ENCODE results near the gene TFB2M. TPM values are rescaled to one million over a fixed set of nuclear protein-coding genes. Genes with fewer than 3 reads are reported as not detected.
A peak's percentile ranks its signal among the peaks of the same experiment; 100 is the strongest.

Gene TFB2M
- total and polyA plus RNA-seq, 10 of the 15 experiments (the other 5 are each of a cell fraction or from before 2014, with no cell fraction given) = 25.2 to 66.0 (median 36.1) TPM

DNA sequence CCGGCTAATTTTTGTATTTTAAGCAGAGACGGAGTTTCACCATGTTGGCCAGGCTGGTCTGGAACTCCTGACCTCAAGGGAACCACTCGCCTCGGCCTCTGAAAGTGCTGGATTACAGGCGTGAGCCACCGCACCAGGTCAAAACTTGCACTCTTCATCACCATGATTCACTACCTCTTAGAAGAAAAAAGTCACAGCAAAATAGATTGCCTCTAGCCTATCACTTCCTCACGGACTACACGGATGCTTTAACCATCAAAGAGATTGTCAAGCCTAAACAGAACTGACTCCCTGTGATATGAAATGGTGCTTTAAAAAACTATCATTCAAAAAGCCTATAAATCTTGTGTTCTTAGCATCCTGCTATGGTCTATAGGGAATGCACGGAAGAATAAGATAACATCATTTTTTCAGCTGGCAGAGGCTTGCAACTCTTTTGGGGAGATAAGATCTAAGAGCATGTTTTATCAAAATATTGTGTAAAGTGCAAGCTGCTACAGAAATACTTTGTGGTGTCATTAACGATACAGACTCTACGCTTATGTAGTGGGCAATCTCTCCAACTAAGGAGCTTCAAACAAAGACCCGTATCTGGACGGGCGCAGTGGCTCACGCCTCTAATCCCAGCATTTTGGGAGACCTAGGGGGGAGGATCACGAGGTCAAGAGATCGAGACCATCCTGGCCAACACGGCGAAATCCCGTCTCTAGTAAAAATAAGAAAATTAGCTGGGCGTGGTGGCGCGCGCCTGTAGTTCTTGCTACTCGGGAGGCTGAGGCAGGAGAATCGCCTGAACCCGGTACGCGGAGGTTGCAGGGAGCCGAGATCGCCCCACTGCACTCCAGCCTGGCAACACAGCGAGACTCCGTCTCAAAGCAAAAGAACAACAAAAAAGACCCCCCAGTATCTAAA lies 966 bp downstream of the TFB2M start:
- ChIA-PET RAD21 (ENCODE audit: unreplicated experiment) (interaction anchor here (0.8 to 1.8 kb wide), 2 partner anchors 26 to 159 kb away, joined by 3 to 7 read pairs; no protein-coding TSS in a partner anchor), POLR2A (interaction anchor here (0.6 to 2.5 kb wide), 4 partner anchors 8 to 59 kb away, joined by 3 to 7 read pairs (median 3); partner anchors contain the start of gene SMYD3), SMC1A (ENCODE audit: uncharacterized antibody, unreplicated experiment) (interaction anchor here (2.1 kb wide), 1 partner anchor 34 kb away, joined by 4 read pairs; no protein-coding TSS in a partner anchor), CTCF (interaction anchor here (0.7 to 2.7 kb wide), 4 partner anchors 13 to 553 kb away, joined by 3 to 16 read pairs (median 4); no protein-coding TSS in a partner anchor)
- FAIRE-seq (no peak), DNase-seq (ENCODE audit: low read depth, low spot score) (no peak), ATAC-seq (no peak)
- H3K4me3 ChIP-seq = peak overlapping the region; percentile 97
- peaks cover 65% of the 10 kb centered on the region for H3K79me2 ChIP-seq (ENCODE audit: control insufficient read depth, insufficient read depth, low read length)
- TF ChIP-seq, protein P1, sequence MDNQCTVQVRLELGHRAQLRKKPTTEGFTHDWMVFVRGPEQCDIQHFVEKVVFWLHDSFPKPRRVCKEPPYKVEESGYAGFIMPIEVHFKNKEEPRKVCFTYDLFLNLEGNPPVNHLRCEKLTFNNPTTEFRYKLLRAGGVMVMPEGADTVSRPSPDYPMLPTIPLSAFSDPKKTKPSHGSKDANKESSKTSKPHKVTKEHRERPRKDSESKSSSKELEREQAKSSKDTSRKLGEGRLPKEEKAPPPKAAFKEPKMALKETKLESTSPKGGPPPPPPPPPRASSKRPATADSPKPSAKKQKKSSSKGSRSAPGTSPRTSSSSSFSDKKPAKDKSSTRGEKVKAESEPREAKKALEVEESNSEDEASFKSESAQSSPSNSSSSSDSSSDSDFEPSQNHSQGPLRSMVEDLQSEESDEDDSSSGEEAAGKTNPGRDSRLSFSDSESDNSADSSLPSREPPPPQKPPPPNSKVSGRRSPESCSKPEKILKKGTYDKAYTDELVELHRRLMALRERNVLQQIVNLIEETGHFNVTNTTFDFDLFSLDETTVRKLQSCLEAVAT (IDR thresholded peaks at IDR 0.05) = peak; percentile 54; the same call in 1 of the 2 replicates
- TF ChIP-seq, protein P2, sequence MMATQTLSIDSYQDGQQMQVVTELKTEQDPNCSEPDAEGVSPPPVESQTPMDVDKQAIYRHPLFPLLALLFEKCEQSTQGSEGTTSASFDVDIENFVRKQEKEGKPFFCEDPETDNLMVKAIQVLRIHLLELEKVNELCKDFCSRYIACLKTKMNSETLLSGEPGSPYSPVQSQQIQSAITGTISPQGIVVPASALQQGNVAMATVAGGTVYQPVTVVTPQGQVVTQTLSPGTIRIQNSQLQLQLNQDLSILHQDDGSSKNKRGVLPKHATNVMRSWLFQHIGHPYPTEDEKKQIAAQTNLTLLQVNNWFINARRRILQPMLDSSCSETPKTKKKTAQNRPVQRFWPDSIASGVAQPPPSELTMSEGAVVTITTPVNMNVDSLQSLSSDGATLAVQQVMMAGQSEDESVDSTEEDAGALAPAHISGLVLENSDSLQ (IDR thresholded peaks at IDR 0.05) = no peak
- peak overlapping the region; percentile 90 for H3K9ac ChIP-seq (ENCODE audit: control insufficient read depth, insufficient read depth, low read length)
- BruUV-seq (replicated peaks) = TSS peak; percentile 54
- WGBS (ENCODE audit: insufficient coverage, insufficient replicate concordance, low lambda C conversion rate, missing lambda C conversion rate) = 39% methylated on average over 33 of the region's 33 CpGs
- peak overlapping the region; percentile 80 for H3K27ac ChIP-seq (ENCODE audit: control insufficient read depth, insufficient read depth)
- H2AFZ ChIP-seq (ENCODE audit: control insufficient read depth, low read depth, low read length) = peak overlapping the region; percentile 79
- H3K9me3 ChIP-seq (replicated peaks; ENCODE audit: control insufficient read depth, insufficient read depth, low read length) = no peaks in the 10 kb centered on the region
- intact Hi-C loops (cut with micrococcal nuclease; ENCODE audit: unreplicated experiment) (loop anchor here (5.0 kb wide), 1 partner anchor 132 kb away; no protein-coding TSS in a partner anchor), in situ Hi-C loops (cut with MboI) (no loop called here)
- H3K4me2 ChIP-seq (ENCODE audit: control insufficient read depth, insufficient read depth) = peak overlapping the region; percentile 89
- no peaks in the 10 kb centered on the region for H3K27me3 ChIP-seq (replicated peaks in 1 of 2; ENCODE audit: control insufficient read depth in 2 of 2, insufficient read depth in 2 of 2, low read length in 1 of 2)
- H3K4me1 ChIP-seq (ENCODE audit: control insufficient read depth, insufficient read depth, low read length) = peaks cover 7% of the 10 kb centered on the region
- no peaks in the 10 kb centered on the region for H4K20me1 ChIP-seq (ENCODE audit: control insufficient read depth, insufficient read depth)
- no peaks in the 10 kb centered on the region; a peak in 2 of 4 replicates for H3K36me3 ChIP-seq (ENCODE audit: control insufficient read depth in 2 of 2, insufficient read depth in 2 of 2, low read length in 1 of 2)
